ENCODE measurements around the gene KHDC4. TPM values are rescaled to one million over a fixed set of nuclear protein-coding genes. Genes with fewer than 3 reads are reported as not detected.

Gene KHDC4
- total and polyA plus RNA-seq, 2 of the 13 experiments (the other 11 are each of a cell fraction or from before 2014, with no cell fraction given), result 33.5 to 92.0 TPM

DNA sequence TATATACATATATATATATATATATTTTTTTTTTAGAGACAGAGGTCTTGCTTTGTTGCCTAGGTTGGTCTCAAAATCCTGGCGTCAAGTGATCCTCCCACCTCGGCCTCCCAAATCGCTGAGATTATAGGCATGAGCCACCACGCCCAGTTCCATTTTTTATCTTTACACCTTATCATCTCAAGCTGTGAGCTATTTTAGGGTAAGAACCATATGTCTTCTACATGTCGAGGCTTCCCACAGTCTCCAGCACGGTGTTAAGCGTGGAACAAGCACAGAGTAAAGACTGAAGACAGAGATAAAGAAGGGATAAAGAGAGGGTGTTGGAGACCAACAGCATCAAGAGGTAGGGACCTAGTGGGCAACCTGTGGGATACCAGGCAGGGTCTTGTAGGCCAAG, 30.0 kb upstream of the KHDC4 start:
- intact Hi-C loops (cut with micrococcal nuclease; ENCODE audit: unreplicated experiment) (no loop called here), in situ Hi-C loops (cut with HindIII; ENCODE audit: extremely low pct_ligation_motif_present, low pct_unique_long_range_greater_than_20kb) (no loop called here)
- H3K27me3 ChIP-seq (ENCODE audit: control insufficient read depth in 1 of 2, insufficient read depth in 2 of 2, low read length in 2 of 2), result no peaks in the 10 kb centered on the region
- no peaks in the 10 kb centered on the region; the same call in 1 of the 2 replicates for H4K20me1 ChIP-seq (ENCODE audit: insufficient read depth, low read length)
- H2AFZ ChIP-seq (ENCODE audit: low read length), result no peak overlapping the region
- H3K36me3 ChIP-seq (replicated peaks in 1 of 2; ENCODE audit: control insufficient read depth in 1 of 2, insufficient read depth in 2 of 2, low read length in 2 of 2), result peaks cover 39 to 73% of the 10 kb centered on the region in 2 experiments
- H3K4me1 ChIP-seq (ENCODE audit: insufficient read depth, low read length), result peaks cover 34% of the 10 kb centered on the region
- H3K27ac ChIP-seq (ENCODE audit: extremely low read length, insufficient read depth, low read length), result no peak overlapping the region
- no peaks in the 10 kb centered on the region for H3K9me3 ChIP-seq (ENCODE audit: low read length)
- ChIA-PET POLR2A (no interaction called here), CTCF (ENCODE audit: low intra/inter-chr PET ratio, low total read pairs) (no interaction called here)
- ATAC-seq (no peak), FAIRE-seq (no peak), DNase-seq (ENCODE audit: low spot score) (no peak)
- no TSS peak for BruUV-seq (replicated peaks)
- WGBS (ENCODE audit: low lambda C conversion rate), result 95% methylated on average over 7 of the region's 7 CpGs
- no peak overlapping the region for H3K4me2 ChIP-seq (ENCODE audit: low read depth, low read length)
- peaks cover under 1% of the 10 kb centered on the region for H3K79me2 ChIP-seq (ENCODE audit: insufficient read depth, low read length)
- no peak overlapping the region for H3K4me3 ChIP-seq (replicated peaks in 1 of 3; ENCODE audit: insufficient read depth in 1 of 3, low read depth in 2 of 3, low read length in 3 of 3)
- no peak overlapping the region for H3K9ac ChIP-seq (ENCODE audit: insufficient read depth, low read depth, low read length)
- TF ChIP-seq TGIF2 (CRISPR knock-in tag; IDR thresholded peaks at IDR 0.05) (no peak), ZNF543 (CRISPR knock-in tag; IDR thresholded peaks at IDR 0.05) (no peak), RBAK (CRISPR knock-in tag; IDR thresholded peaks at IDR 0.05) (no peak), SMARCC2 (IDR thresholded peaks at IDR 0.05) (no peak), ZNF557 (CRISPR knock-in tag; IDR thresholded peaks at IDR 0.05) (no peak), GATA4 (IDR thresholded peaks at IDR 0.05; ENCODE audit: borderline replicate concordance, low read depth) (no peak), ZNF275 (CRISPR knock-in tag; IDR thresholded peaks at IDR 0.05; ENCODE audit: borderline replicate concordance) (no peak), RFX5 (IDR thresholded peaks at IDR 0.05; ENCODE audit: low read depth, low read length) (no peak)

- DNase-seq (ENCODE audit: low spot score) (no peak), FAIRE-seq (no peak), ATAC-seq (no peak)
- Histone ChIP-seq H3K27me3 (ENCODE audit: control insufficient read depth in 1 of 2, insufficient read depth in 2 of 2, low read length in 2 of 2) (no peaks in the 10 kb centered on the region), H3K9ac (ENCODE audit: insufficient read depth, low read depth, low read length) (no peak overlapping the region), H3K4me1 (ENCODE audit: insufficient read depth, low read length) (peaks cover 19% of the 10 kb centered on the region), H3K9me3 (ENCODE audit: low read length) (no peaks in the 10 kb centered on the region), H3K79me2 (ENCODE audit: insufficient read depth, low read length) (no peaks in the 10 kb centered on the region), H3K4me2 (ENCODE audit: low read depth, low read length) (no peak overlapping the region), H4K20me1 (ENCODE audit: insufficient read depth, low read length) (no peaks in the 10 kb centered on the region; the same call in 1 of the 2 replicates), H2AFZ (ENCODE audit: low read length) (no peak overlapping the region), H3K36me3 (replicated peaks in 1 of 2; ENCODE audit: control insufficient read depth in 1 of 2, insufficient read depth in 2 of 2, low read length in 2 of 2) (peaks cover 38 to 71% of the 10 kb centered on the region in 2 experiments), H3K27ac (ENCODE audit: extremely low read length, insufficient read depth, low read length) (no peak overlapping the region), H3K4me3 (replicated peaks in 1 of 3; ENCODE audit: insufficient read depth in 1 of 3, low read depth in 2 of 3, low read length in 3 of 3) (no peak overlapping the region)
- POLR2A ChIA-PET, result interaction anchor here (2.9 kb wide), 1 partner anchor 18 kb away, joined by 17 read pairs; no protein-coding TSS in a partner anchor
- CTCF ChIA-PET (ENCODE audit: low intra/inter-chr PET ratio, low total read pairs), result no interaction called here
- WGBS (ENCODE audit: low lambda C conversion rate), result 100% methylated on average over 8 of the region's 18 CpGs
- TF ChIP-seq YEATS4 (CRISPR knock-in tag; IDR thresholded peaks at IDR 0.05; ENCODE audit: borderline replicate concordance), result no peak
- no peak for TF ChIP-seq DMAP1 (CRISPR knock-in tag; IDR thresholded peaks at IDR 0.05)
- no TSS peak for BruUV-seq (replicated peaks)
- in situ Hi-C loops (cut with HindIII; ENCODE audit: extremely low pct_ligation_motif_present, low pct_unique_long_range_greater_than_20kb), result no loop called here
- intact Hi-C loops (cut with micrococcal nuclease; ENCODE audit: unreplicated experiment), result no loop called here
Observed at GRCh38 chr1:155962599-155963211, 28.5 kb upstream of the KHDC4 start.
